ENCODE results near the gene ZNF846. TPM values are rescaled to one million over a fixed set of nuclear protein-coding genes. Genes with fewer than 3 reads are reported as not detected.

ZNF846 gene
- total and polyA plus RNA-seq, 10 of the 15 experiments (the other 5 are each of a cell fraction or from before 2014, with no cell fraction given): 0.64 to 4.1 (median 1.6) TPM

- ChIA-PET RAD21 (ENCODE audit: unreplicated experiment) (no interaction called here), CTCF (no interaction called here), POLR2A (no interaction called here), SMC1A (ENCODE audit: uncharacterized antibody, unreplicated experiment) (no interaction called here)
- no peak overlapping the region for H3K9ac ChIP-seq (ENCODE audit: control insufficient read depth, insufficient read depth, low read length)
- no peak overlapping the region for H2AFZ ChIP-seq (ENCODE audit: control insufficient read depth, low read depth, low read length)
- no peaks in the 10 kb centered on the region for H3K79me2 ChIP-seq (ENCODE audit: control insufficient read depth, insufficient read depth, low read length)
- H3K9me3 ChIP-seq (replicated peaks; ENCODE audit: control insufficient read depth, insufficient read depth, low read length): no peaks in the 10 kb centered on the region; the same call in 2 of the 3 replicates
- no peaks in the 10 kb centered on the region for H3K4me1 ChIP-seq (ENCODE audit: control insufficient read depth, insufficient read depth, low read length)
- BruUV-seq (replicated peaks): no TSS peak
- H3K4me2 ChIP-seq (ENCODE audit: control insufficient read depth, insufficient read depth): no peak overlapping the region
- no peak for FAIRE-seq
- H4K20me1 ChIP-seq (ENCODE audit: control insufficient read depth, insufficient read depth): no peaks in the 10 kb centered on the region
- no peaks in the 10 kb centered on the region for H3K36me3 ChIP-seq (ENCODE audit: control insufficient read depth in 2 of 2, insufficient read depth in 2 of 2, low read length in 1 of 2)
- WGBS (ENCODE audit: insufficient coverage, insufficient replicate concordance, low lambda C conversion rate, missing lambda C conversion rate): 63% methylated on average over 6 of the region's 6 CpGs
- no peak for ATAC-seq
- intact Hi-C loops (cut with micrococcal nuclease; ENCODE audit: unreplicated experiment): no loop called here
- H3K4me3 ChIP-seq: no peak overlapping the region
- no peaks in the 10 kb centered on the region for H3K27me3 ChIP-seq (replicated peaks in 1 of 2; ENCODE audit: control insufficient read depth in 2 of 2, insufficient read depth in 2 of 2, low read length in 1 of 2)
- no peak for DNase-seq (ENCODE audit: low read depth, low spot score)
- no peak overlapping the region for H3K27ac ChIP-seq (ENCODE audit: control insufficient read depth, insufficient read depth)
- TF ChIP-seq MXI1 (IDR thresholded peaks at IDR 0.05; ENCODE audit: low read depth, low read length) (no peak), E2F4 (IDR thresholded peaks at IDR 0.05; ENCODE audit: low read depth, low read length) (no peak), NKRF (conservative IDR thresholded peaks at IDR 0.05) (no peak), ZNF384 (IDR thresholded peaks at IDR 0.05; ENCODE audit: borderline replicate concordance, low read depth, low read length) (no peak), SMAD5 (IDR thresholded peaks at IDR 0.05; ENCODE audit: low read depth) (no peak), ZNF622 (IDR thresholded peaks at IDR 0.05) (no peak), BACH1 (IDR thresholded peaks at IDR 0.05; ENCODE audit: borderline replicate concordance) (no peak), ELK1 (IDR thresholded peaks at IDR 0.05; ENCODE audit: low read depth, low read length) (no peak), SUPT20H (IDR thresholded peaks at IDR 0.05; ENCODE audit: borderline replicate concordance, control insufficient read depth, low read depth, low read length) (no peak), ZNF687 (IDR thresholded peaks at IDR 0.05) (no peak), TARDBP (IDR thresholded peaks at IDR 0.05; ENCODE audit: borderline replicate concordance) (no peak), NR2F1 (conservative IDR thresholded peaks at IDR 0.05) (no peak), NBN (IDR thresholded peaks at IDR 0.05) (no peak), EZH2 (IDR thresholded peaks at IDR 0.05; ENCODE audit: borderline replicate concordance, control insufficient read depth, low read depth, low read length) (no peak), STAT3 (IDR thresholded peaks at IDR 0.05; ENCODE audit: low read depth, low read length) (no peak), ATF7 (IDR thresholded peaks at IDR 0.05; ENCODE audit: low read depth) (no peak), IRF4 (IDR thresholded peaks at IDR 0.05; ENCODE audit: low read depth, low read length) (no peak)
- in situ Hi-C loops (cut with MboI): no loop called here
Observed at GRCh38 chr19:9705836-9706235, 62.7 kb downstream of the ZNF846 start.

Measured in GM12878 (cell line).